H9 (cell line): Measurements from ENCODE around the gene OR7A17. TPM values are rescaled to one million over a fixed set of nuclear protein-coding genes. Genes with fewer than 3 reads are reported as not detected.

Experiments used
- DNase-seq: peaks from one replicate; pipeline ENCODE4 v3.0.0-alpha.2; 2017
- H2AFZ ChIP-seq: one replicate; pipeline ENCODE4 v1.6.1; 2013; ENCODE audit warnings: mild to moderate bottlenecking, low read length, control low read depth, moderate library complexity
- H2AK5ac ChIP-seq: 2 replicates; pipeline ENCODE4 v1.6.1; 2013; ENCODE audit warnings: low read length, control low read depth, mixed read lengths; ENCODE audit not compliant: insufficient read length
- H2BK120ac ChIP-seq: one replicate; pipeline ENCODE4 v1.6.1; 2013; ENCODE audit warnings: low read depth, mild to moderate bottlenecking, low read length, control low read depth, inconsistent platforms; ENCODE audit not compliant: poor library complexity, severe bottlenecking
- H2BK12ac ChIP-seq: 2 replicates; pipeline ENCODE4 v1.6.1; 2013; ENCODE audit warnings: low read length, control low read depth, mixed read lengths, low read depth; ENCODE audit not compliant: insufficient read length
- H2BK15ac ChIP-seq: 2 replicates; pipeline ENCODE4 v1.6.1; 2013; ENCODE audit warnings: low read depth, low read length, control low read depth
- H2BK20ac ChIP-seq: one replicate; pipeline ENCODE4 v1.6.1; 2013; ENCODE audit warnings: low read depth, mild to moderate bottlenecking, low read length, control low read depth, inconsistent platforms; ENCODE audit not compliant: poor library complexity, severe bottlenecking
- H2BK5ac ChIP-seq: 2 replicates; pipeline ENCODE4 v1.6.1; 2013; ENCODE audit warnings: low read length, control low read depth, mixed read lengths; ENCODE audit not compliant: insufficient read length
- H3K14ac ChIP-seq: 2 replicates; pipeline ENCODE4 v1.6.1; 2013; ENCODE audit warnings: low read length, control low read depth; ENCODE audit not compliant: insufficient read depth
- H3K18ac ChIP-seq: 2 replicates; pipeline ENCODE4 v1.6.1; 2013; ENCODE audit warnings: low read depth, mild to moderate bottlenecking, mixed read lengths, low read length, control low read depth; ENCODE audit not compliant: insufficient read length
- H3K23ac ChIP-seq: 2 replicates; pipeline ENCODE4 v1.6.1; 2013; ENCODE audit warnings: low read length, control low read depth, mixed read lengths, low read depth; ENCODE audit not compliant: insufficient read length
- H3K23me2 ChIP-seq: 2 replicates; pipeline ENCODE4 v1.6.1; 2013; ENCODE audit warnings: low read depth, mild to moderate bottlenecking, mixed read lengths, low read length, control low read depth; ENCODE audit not compliant: insufficient read length, poor library complexity, severe bottlenecking
- H3K27ac ChIP-seq: 2 replicates; pipeline ENCODE4 v1.5.1; 2013; ENCODE audit warnings: low read length, control low read depth, mixed read lengths, low read depth; ENCODE audit not compliant: insufficient read length
- H3K27me3 ChIP-seq: 2 replicates; pipeline ENCODE4 v1.6.1; 2013; ENCODE audit warnings: low read length, control low read depth, inconsistent platforms; ENCODE audit not compliant: insufficient read depth
- H3K4ac ChIP-seq: 2 replicates; pipeline ENCODE4 v1.6.1; 2013; ENCODE audit warnings: low read depth, mild to moderate bottlenecking, control low read depth, inconsistent platforms, low read length, moderate library complexity
- H3K4me1 ChIP-seq: 2 replicates; pipeline ENCODE4 v1.6.1; 2013; ENCODE audit warnings: low read length, control low read depth, inconsistent platforms; ENCODE audit not compliant: insufficient read depth
- H3K4me2 ChIP-seq: 2 replicates; pipeline ENCODE4 v1.6.1; 2013; ENCODE audit warnings: low read length, control low read depth, mixed read lengths; ENCODE audit not compliant: insufficient read length, insufficient read depth
- H3K56ac ChIP-seq: 2 replicates; pipeline ENCODE4 v1.6.1; 2013; ENCODE audit warnings: low read depth, mild to moderate bottlenecking, mixed read lengths, low read length, control low read depth; ENCODE audit not compliant: insufficient read length
- H3K79me1 ChIP-seq: 2 replicates; pipeline ENCODE4 v1.6.1; 2013; ENCODE audit warnings: low read depth, mild to moderate bottlenecking, moderate library complexity, low read length, control low read depth, inconsistent platforms; ENCODE audit not compliant: insufficient read depth, poor library complexity, severe bottlenecking
- H3K79me2 ChIP-seq: 2 replicates; pipeline ENCODE4 v1.6.1; 2013; ENCODE audit warnings: low read length, control low read depth, inconsistent platforms; ENCODE audit not compliant: insufficient read depth
- H3K9ac ChIP-seq: 2 replicates; pipeline ENCODE4 v1.6.1; 2013; ENCODE audit warnings: low read length, control low read depth, mixed read lengths; ENCODE audit not compliant: insufficient read length; ENCODE audit errors: extremely low read depth
- H3K9me3 ChIP-seq: one replicate; pipeline ENCODE4 v1.6.1; 2013; ENCODE audit warnings: low read depth, low read length, inconsistent platforms; ENCODE audit not compliant: control insufficient read depth
- H3T11ph ChIP-seq: one replicate; pipeline ENCODE4 v1.6.1; 2013; ENCODE audit warnings: mild to moderate bottlenecking, low read length, control low read depth, inconsistent platforms
- H4K20me1 ChIP-seq: one replicate; pipeline ENCODE4 v1.6.1; 2013; ENCODE audit not compliant: control insufficient read depth, insufficient read length, insufficient read depth
- H4K5ac ChIP-seq: 2 replicates; pipeline ENCODE4 v1.6.1; 2013; ENCODE audit warnings: low read depth, mild to moderate bottlenecking, mixed read lengths, low read length, control low read depth; ENCODE audit not compliant: insufficient read length
- H4K8ac ChIP-seq: replicated peaks from 2 replicates; pipeline ENCODE4 v1.6.1; 2013; ENCODE audit warnings: low read length, control low read depth, mixed read lengths, low read depth; ENCODE audit not compliant: insufficient read length
- H4K91ac ChIP-seq: 2 replicates; pipeline ENCODE4 v1.6.1; 2013; ENCODE audit warnings: low read depth, mild to moderate bottlenecking, moderate library complexity, mixed read lengths, low read length, control low read depth; ENCODE audit not compliant: insufficient read length
- H3K27ac Mint-ChIP-seq, 3 experiments: 2 replicates in 2 of 3; 3 replicates in 1 of 3; pipeline ENCODE4 v1.8.0; 2020 to 2021; ENCODE audit warnings: mixed read lengths in 3 of 3, mild to moderate bottlenecking in 1 of 3, moderate library complexity in 1 of 3
- H3K27me3 Mint-ChIP-seq: 2 replicates; pipeline ENCODE4 v1.8.0; 2021; ENCODE audit warnings: low read depth, mild to moderate bottlenecking, moderate library complexity, mixed read lengths
- H3K36me3 Mint-ChIP-seq, 3 experiments: 2 replicates in 2 of 3; 3 replicates in 1 of 3; pipeline ENCODE4 v1.8.0; 2020 to 2021; ENCODE audit warnings: low read depth in 3 of 3, mixed read lengths in 3 of 3; ENCODE audit not compliant: insufficient read depth in 1 of 3
- H3K4me1 Mint-ChIP-seq, 2 experiments: 2 replicates each; pipeline ENCODE4 v1.8.0; 2020; ENCODE audit warnings: mixed read lengths in 2 of 2
- H3K4me3 Mint-ChIP-seq, 2 experiments: 2 replicates in 1 of 2; 3 replicates in 1 of 2; pipeline ENCODE4 v1.8.0; 2020 to 2021; ENCODE audit warnings: mild to moderate bottlenecking in 2 of 2, mixed read lengths in 2 of 2, moderate library complexity in 1 of 2
- H3K9me3 Mint-ChIP-seq, 2 experiments: 2 replicates in 1 of 2; 3 replicates in 1 of 2; pipeline ENCODE4 v1.8.0; 2020; ENCODE audit warnings: mild to moderate bottlenecking in 2 of 2, mixed read lengths in 2 of 2, moderate library complexity in 1 of 2
- CTCF ChIP-seq: fragments of 200-600 bp; sonication (generic); conservative IDR thresholded peaks from 3 replicates; pipeline ENCODE4 v1.8.0; 2021; ENCODE audit warnings: antibody characterized with exemption, mild to moderate bottlenecking
- WGBS: extraction: QIAGEN DNeasy Blood & Tissue Kit; methylation state at CpG from one replicate; pipeline ENCODE4 v1.1.7; 2013; ENCODE audit warnings: missing lambda C conversion rate, low lambda C conversion rate, mixed read lengths; ENCODE audit not compliant: insufficient read length; ENCODE audit errors: extremely low coverage; 5-methylcytosine and 5-hydroxymethylcytosine counted together
- long read RNA-seq: library from polyadenylated mRNA; unstranded; transcript quantifications from one replicate; pipeline ENCODE4 v2.0.0, GENCODE V29; 2020
- total RNA-seq: library from RNA; stranded (reverse); gene quantifications from 2 replicates; pipeline ENCODE4 v1.2.1, GENCODE V29; 2021

Gene OR7A17
- not detected in 2 replicates for total RNA-seq
- long read RNA-seq: 0 reads

DNA sequence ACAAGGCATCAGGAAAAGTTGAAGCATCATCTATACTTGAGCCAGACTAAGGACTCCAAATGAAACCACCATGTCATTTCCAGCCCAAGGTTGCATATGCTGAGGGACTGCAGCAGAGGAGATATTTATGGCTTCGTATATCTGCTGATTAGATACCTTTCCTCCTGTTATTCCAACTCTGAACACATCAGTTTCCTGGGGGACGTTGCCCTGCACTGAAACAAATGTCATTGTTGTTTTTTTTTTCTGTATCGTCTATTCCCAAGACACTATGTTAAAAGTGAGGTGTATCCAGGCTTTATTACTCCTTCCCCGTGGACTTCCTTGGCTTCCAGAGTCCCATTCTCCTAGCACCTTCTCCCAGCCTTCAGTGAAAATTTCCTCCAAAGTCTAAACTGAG lies at the start of gene OR7A17:
OR7A17 (minus strand) TSS at position 101 of the 400 bp plus-strand sequence. CDS start 4,777 bp downstream, outside the sequence.
- Histone ChIP-seq H2AK5ac (no peak within 1 kb of the TSS), H3K23me2 (no peaks in the 10 kb centered on the region), H2BK120ac (no peak within 1 kb of the TSS), H3K4me1 (no peaks in the 10 kb centered on the region), H3K18ac (no peak within 1 kb of the TSS), H3K27ac (no peak within 1 kb of the TSS), H2BK15ac (no peak within 1 kb of the TSS), H4K5ac (no peak within 1 kb of the TSS), H3K27me3 (no peaks in the 10 kb centered on the region; the same call in 1 of the 2 replicates), H3K9me3 (no peaks in the 10 kb centered on the region), H3K9ac (no peak within 1 kb of the TSS), H3K79me1 (no peaks in the 10 kb centered on the region), H3K4ac (no peak within 1 kb of the TSS), H2BK5ac (no peak within 1 kb of the TSS), H3K4me2 (no peak within 1 kb of the TSS), H4K20me1 (no peaks in the 10 kb centered on the region), H3K23ac (no peak within 1 kb of the TSS), H3K56ac (no peak within 1 kb of the TSS), H3K14ac (no peak within 1 kb of the TSS), H2BK12ac (no peak within 1 kb of the TSS), H4K91ac (no peak within 1 kb of the TSS), H3T11ph (no peak within 1 kb of the TSS), H2BK20ac (no peak within 1 kb of the TSS), H4K8ac (no peak within 1 kb of the TSS), H3K79me2 (no peaks in the 10 kb centered on the region), H2AFZ (no peak within 1 kb of the TSS)
- H3K27ac Mint-ChIP-seq: no peak within 1 kb of the TSS; a peak in 1 of 7 replicates
- no peak for TF ChIP-seq CTCF
- DNase-seq: no peak
- no peak within 1 kb of the TSS for H3K4me3 Mint-ChIP-seq
- H3K9me3 Mint-ChIP-seq: peaks cover 17 to 86% of the 10 kb centered on the region in 2 experiments
- H3K36me3 Mint-ChIP-seq: peaks cover 0 to 24% (median 0%) of the 10 kb centered on the region in 3 experiments; a peak in 3 of 7 replicates
- no CpG with 5 or more reads among the region's 4 CpGs for WGBS
- no peaks in the 10 kb centered on the region for H3K4me1 Mint-ChIP-seq
- H3K27me3 Mint-ChIP-seq: no peaks in the 10 kb centered on the region
